Coronary artery (tissue), 2 donors: Measurements from ENCODE around the gene BTAF1.
"Not testable (repeated sequence)": the region's sequence is repeated elsewhere in the genome, so short reads cannot be mapped to it uniquely, and the experiment has no call there.

Experiments used
- DNase-seq: peaks from one replicate; pipeline ENCODE4 v3.0.0-alpha.2; 2017; ENCODE audit warnings: low spot score
- H3K27ac ChIP-seq, 2 donors: fragments of 200-600 bp; sonication (generic); one replicate each; pipeline ENCODE4 v1.5.1; 2016 to 2019
- H3K4me3 ChIP-seq: fragments of 200-600 bp; sonication (generic); 2 replicates; pipeline ENCODE4 v1.5.1; 2016; ENCODE audit warnings: mild to moderate bottlenecking, moderate library complexity
- CTCF ChIP-seq: fragments of 200-600 bp; sonication (generic); IDR thresholded peaks from one replicate; pipeline ENCODE4 v1.5.1; 2019; ENCODE audit warnings: antibody characterized with exemption

The BTAF1 gene

GRCh38 chr10:92014620-92015019, 91.0 kb downstream of the BTAF1 start:
- Histone ChIP-seq H3K4me3 (no peak overlapping the region), H3K27ac (no peak overlapping the region)
- TF ChIP-seq CTCF: no peak
- no peak for DNase-seq

- no peak overlapping the region for H3K4me3 ChIP-seq
- TF ChIP-seq CTCF: no peak
- DNase-seq: no peak
- H3K27ac ChIP-seq: no peak overlapping the region
These were observed 101.1 kb downstream of the BTAF1 start for GRCh38 chr10:92024700-92025099.

GRCh38 chr10:92025340-92025739, 101.8 kb downstream of the BTAF1 start:
- DNase-seq, H3K4me3 ChIP-seq, H3K27ac ChIP-seq: not testable (repeated sequence)

- Histone ChIP-seq H3K4me3 (no peak overlapping the region), H3K27ac (no peak overlapping the region)
- DNase-seq: no peak
- no peak for TF ChIP-seq CTCF
These were observed 103.6 kb downstream of the BTAF1 start for GRCh38 chr10:92027141-92027540.

- no peak for TF ChIP-seq CTCF
- Histone ChIP-seq H3K27ac (no peak overlapping the region), H3K4me3 (no peak overlapping the region)
- no peak for DNase-seq
These were observed 108.0 kb downstream of the BTAF1 start for GRCh38 chr10:92031580-92031979.

GRCh38 chr10:92033070-92033469, 109.5 kb downstream of the BTAF1 start:
- not testable (repeated sequence) for DNase-seq, H3K4me3 ChIP-seq, H3K27ac ChIP-seq

- DNase-seq: no peak
- Histone ChIP-seq H3K4me3 (no peak overlapping the region), H3K27ac (no peak overlapping the region)
- no peak for TF ChIP-seq CTCF
These were observed 115.4 kb downstream of the BTAF1 start for GRCh38 chr10:92038949-92039348.

GRCh38 chr10:92042541-92042940, 119.0 kb downstream of the BTAF1 start:
- TF ChIP-seq CTCF: no peak
- H3K4me3 ChIP-seq: no peak overlapping the region
- H3K27ac ChIP-seq: no peak overlapping the region
- DNase-seq: no peak
